C4-2B (cell line): ENCODE measurements around the gene ZNF790.

Experiments
- CTCF ChIP-seq: fragments of 450-650 bp; conservative IDR thresholded peaks from 2 replicates; pipeline ENCODE4 v1.5.1; 2017; ENCODE audit warnings: mild to moderate bottlenecking
- ZFX ChIP-seq: fragments of 450-650 bp; IDR thresholded peaks from 2 replicates; pipeline ENCODE4 v1.6.1; 2017

- TF ChIP-seq CTCF = no peak
- no peak for TF ChIP-seq ZFX
These were observed 41.5 kb downstream of the ZNF790 start for GRCh38 chr19:36796714-36796992.
